Stimulated activated CD8-positive, alpha-beta memory T cell treated with anti-CD3 and anti-CD28 coated beads, Interleukin-12 subunit alpha, Interleukin-12 subunit beta, amount 100 ng/mL, for 4 hours (primary cell): Measurements from ENCODE around the gene SCYL1.

Source experiments
- DNase-seq: peaks from one replicate; pipeline ENCODE4 v3.0.0-alpha.2; 2020; ENCODE audit warnings: low read depth

SCYL1 gene

GRCh38 chr11:65524741-65525545 is at the start of gene SCYL1:
Gene SCYL1, plus strand, starts transcription at chr11:65525083. Its CDS starts 71 bp downstream, at chr11:65525154.
- DNase-seq, result peak; percentile 77

- no peak for DNase-seq
Measured at GRCh38 chr11:65476632-65477148, 48.2 kb upstream of the SCYL1 start.

- peak; percentile 90 for DNase-seq
Measured at GRCh38 chr11:65477149-65477965, 47.5 kb upstream of the SCYL1 start.

- no peak for DNase-seq
Measured at GRCh38 chr11:65478388-65479183, 46.3 kb upstream of the SCYL1 start.

GRCh38 chr11:65479184-65480145 is 45.4 kb upstream of the SCYL1 start:
- no peak for DNase-seq

GRCh38 chr11:65482306-65482850 is 42.5 kb upstream of the SCYL1 start:
- DNase-seq, result no peak

GRCh38 chr11:65485920-65486219 is 39.0 kb upstream of the SCYL1 start:
- DNase-seq, result no peak

- DNase-seq, result no peak
Measured at GRCh38 chr11:65486570-65487466, 38.1 kb upstream of the SCYL1 start.

GRCh38 chr11:65487467-65488272 is 37.2 kb upstream of the SCYL1 start:
- DNase-seq, result no peak

- DNase-seq, result no peak
Measured at GRCh38 chr11:65488273-65489034, 36.4 kb upstream of the SCYL1 start.

GRCh38 chr11:65489035-65489705 is 35.7 kb upstream of the SCYL1 start:
- no peak for DNase-seq

- no peak for DNase-seq
Measured at GRCh38 chr11:65489706-65490320, 35.1 kb upstream of the SCYL1 start.

- no peak for DNase-seq
Measured at GRCh38 chr11:65491163-65491465, 33.8 kb upstream of the SCYL1 start.

- no peak for DNase-seq
Measured at GRCh38 chr11:65491614-65492386, 33.1 kb upstream of the SCYL1 start.

GRCh38 chr11:65492387-65492636 is 32.6 kb upstream of the SCYL1 start:
- DNase-seq, result no peak

GRCh38 chr11:65492637-65493366 is 32.1 kb upstream of the SCYL1 start:
- DNase-seq, result no peak
